ENCODE data around the gene ITCH. TPM values are rescaled to one million over a fixed set of nuclear protein-coding genes. Genes with fewer than 3 reads are reported as not detected.

ITCH gene
- total and polyA plus RNA-seq, 9 of the 15 experiments (the other 6 are each of a cell fraction or from before 2014, with no cell fraction given) = 7.5 to 53.0 (median 22.9) TPM

GRCh38 chr20:34485068-34485634 lies 122.1 kb downstream of the ITCH start:
- Histone ChIP-seq H2AFZ (ENCODE audit: low read depth, low read length) (no peak overlapping the region), H3K4me2 (ENCODE audit: insufficient read depth, low read length) (no peak overlapping the region), H3K9me1 (ENCODE audit: control insufficient read depth, insufficient read depth, low read length) (no peaks in the 10 kb centered on the region), H3K4me1 (replicated peaks in 1 of 2; ENCODE audit: control insufficient read depth in 2 of 2, insufficient read depth in 2 of 2, low read length in 2 of 2) (no peaks in the 10 kb centered on the region), H3K36me3 (ENCODE audit: control insufficient read depth, insufficient read depth, low read length) (peaks cover 73% of the 10 kb centered on the region), H4K20me1 (replicated peaks; ENCODE audit: control insufficient read depth, insufficient read depth, low read length) (no peaks in the 10 kb centered on the region), H3K27me3 (ENCODE audit: control insufficient read depth in 2 of 2, insufficient read depth in 2 of 2, low read length in 2 of 2) (no peaks in the 10 kb centered on the region), H3K4me3 (no peak overlapping the region), H3K9me3 (replicated peaks; ENCODE audit: control insufficient read depth, insufficient read depth, low read depth, low read length) (peaks cover 5% of the 10 kb centered on the region), H3K9ac (ENCODE audit: insufficient read depth in 1 of 2, low read depth in 2 of 2, low read length in 2 of 2) (no peak overlapping the region), H3K27ac (ENCODE audit: extremely low read depth, low read depth, low read length) (no peak overlapping the region), H3K79me2 (ENCODE audit: control insufficient read depth, insufficient read depth, low read length) (no peaks in the 10 kb centered on the region)
- in situ Hi-C loops (cut with MboI) (no loop called here), intact Hi-C loops (cut with micrococcal nuclease) (no loop called here)
- CTCF ChIA-PET (ENCODE audit: low intra/inter-chr PET ratio) = no interaction called here
- BruUV-seq (replicated peaks) = no TSS peak
- 78% methylated on average over 4 of the region's 4 CpGs for WGBS (ENCODE audit: insufficient coverage, low coverage, missing lambda C conversion rate)
- DNase-seq (ENCODE audit: extremely low read depth in 1 of 4, low spot score in 3 of 4) = no peak
- POLR2A ChIA-PET = interaction anchor here (0.6 to 2.1 kb wide), 3 partner anchors 12 to 121 kb away, joined by 3 to 5 read pairs (median 3); no protein-coding TSS in a partner anchor
- no peak for FAIRE-seq
- ATAC-seq = no peak
- no peak for TF ChIP-seq ZNF212 (CRISPR knock-in tag; IDR thresholded peaks at IDR 0.05)
- peak; percentile 13; the same call in 1 of the 2 replicates for TF ChIP-seq C11orf30 (IDR thresholded peaks at IDR 0.05; ENCODE audit: low read depth)

GRCh38 chr20:34491226-34491931 lies 128.3 kb downstream of the ITCH start:
- Histone ChIP-seq H4K20me1 (replicated peaks; ENCODE audit: control insufficient read depth, insufficient read depth, low read length) (no peaks in the 10 kb centered on the region), H3K36me3 (ENCODE audit: control insufficient read depth, insufficient read depth, low read length) (peaks cover 80% of the 10 kb centered on the region), H3K4me2 (ENCODE audit: insufficient read depth, low read length) (no peak overlapping the region), H3K79me2 (ENCODE audit: control insufficient read depth, insufficient read depth, low read length) (no peaks in the 10 kb centered on the region), H3K27me3 (ENCODE audit: control insufficient read depth in 2 of 2, insufficient read depth in 2 of 2, low read length in 2 of 2) (no peaks in the 10 kb centered on the region), H3K9me3 (replicated peaks; ENCODE audit: control insufficient read depth, insufficient read depth, low read depth, low read length) (no peaks in the 10 kb centered on the region), H3K9me1 (ENCODE audit: control insufficient read depth, insufficient read depth, low read length) (no peaks in the 10 kb centered on the region), H3K9ac (ENCODE audit: insufficient read depth in 1 of 2, low read depth in 2 of 2, low read length in 2 of 2) (no peak overlapping the region), H3K4me3 (no peak overlapping the region), H2AFZ (ENCODE audit: low read depth, low read length) (no peak overlapping the region), H3K27ac (ENCODE audit: extremely low read depth, low read depth, low read length) (no peak overlapping the region), H3K4me1 (replicated peaks in 1 of 2; ENCODE audit: control insufficient read depth in 2 of 2, insufficient read depth in 2 of 2, low read length in 2 of 2) (no peaks in the 10 kb centered on the region)
- BruUV-seq (replicated peaks) = no TSS peak
- WGBS (ENCODE audit: insufficient coverage, low coverage, missing lambda C conversion rate) = 89% methylated on average over 4 of the region's 4 CpGs
- FAIRE-seq = no peak
- in situ Hi-C loops (cut with MboI) = no loop called here
- no peak for DNase-seq (ENCODE audit: extremely low read depth in 1 of 4, low spot score in 3 of 4)
- ATAC-seq = no peak
- CTCF ChIA-PET (ENCODE audit: low intra/inter-chr PET ratio) = no interaction called here
- intact Hi-C loops (cut with micrococcal nuclease) = no loop called here
- TF ChIP-seq SRSF7 (optimal IDR thresholded peaks at IDR 0.05; ENCODE audit: low read depth, low read length) = no peak
- TF ChIP-seq CEBPG (CRISPR knock-in tag; IDR thresholded peaks at IDR 0.05) = 0 out of 2 replicates have a peak, but pooled peaks have one; percentile 29
- peak in 1 of 2 experiments; percentile 92; a peak in 2 of 4 replicates for TF ChIP-seq CEBPG (tag; conservative IDR thresholded peaks at IDR 0.05 in 1 of 2, IDR thresholded peaks at IDR 0.05 in 1 of 2)
- peak; percentile 11; the same call in 1 of the 2 replicates for TF ChIP-seq SOX6 (IDR thresholded peaks at IDR 0.05)
- TF ChIP-seq TRIM24 (IDR thresholded peaks at IDR 0.05) = peak; percentile 26 to 77; a peak in 2 of 4 replicates
- TF ChIP-seq ZNF175 (CRISPR knock-in tag; IDR thresholded peaks at IDR 0.05; ENCODE audit: low read depth) = no peak
- POLR2A ChIA-PET = interaction anchor here (0.7 to 1.6 kb wide), 2 partner anchors 13 to 40 kb away, joined by 3 read pairs; no protein-coding TSS in a partner anchor
